ENCODE measurements around the gene RNF166.

DNA sequence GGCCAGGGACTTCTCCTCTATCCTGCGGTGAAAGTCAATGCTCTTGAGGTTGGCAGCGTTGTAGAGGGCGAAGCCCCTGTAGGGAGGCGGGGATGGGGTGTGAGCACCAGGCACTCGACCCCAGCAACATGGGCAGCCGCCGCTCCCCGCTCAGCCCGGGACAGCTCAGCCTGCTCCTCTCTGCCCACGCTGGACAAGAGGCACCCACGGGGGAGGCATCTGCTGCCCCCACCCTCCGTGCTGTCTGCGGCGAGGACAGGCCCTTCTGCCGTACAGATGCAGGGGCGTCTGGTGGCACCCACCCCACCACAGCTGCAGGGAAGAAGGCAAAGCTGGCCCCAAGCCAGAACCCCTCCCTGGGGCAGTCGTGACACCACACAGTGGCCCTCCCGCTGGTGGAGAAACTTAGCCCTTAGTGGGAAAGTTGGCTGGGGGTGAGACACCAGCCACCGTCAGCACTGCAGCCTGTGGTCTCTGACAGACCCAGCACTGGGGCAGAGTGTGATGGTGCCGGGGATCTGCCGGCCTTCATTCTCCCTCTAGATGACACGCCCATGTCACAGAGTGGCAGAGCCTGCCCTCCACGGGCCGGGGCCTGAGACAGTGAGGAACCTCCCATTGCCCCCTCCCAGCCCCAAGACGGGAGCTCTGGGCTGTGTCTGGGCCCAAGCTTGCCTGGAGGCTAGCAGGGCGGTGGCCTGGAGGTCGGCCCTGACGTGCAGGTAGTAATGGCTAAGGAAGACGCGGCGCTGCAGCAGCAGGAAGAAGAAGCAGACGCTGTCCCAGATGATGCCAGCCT, 19.6 kb upstream of the RNF166 start:
- TF ChIP-seq, protein P1, sequence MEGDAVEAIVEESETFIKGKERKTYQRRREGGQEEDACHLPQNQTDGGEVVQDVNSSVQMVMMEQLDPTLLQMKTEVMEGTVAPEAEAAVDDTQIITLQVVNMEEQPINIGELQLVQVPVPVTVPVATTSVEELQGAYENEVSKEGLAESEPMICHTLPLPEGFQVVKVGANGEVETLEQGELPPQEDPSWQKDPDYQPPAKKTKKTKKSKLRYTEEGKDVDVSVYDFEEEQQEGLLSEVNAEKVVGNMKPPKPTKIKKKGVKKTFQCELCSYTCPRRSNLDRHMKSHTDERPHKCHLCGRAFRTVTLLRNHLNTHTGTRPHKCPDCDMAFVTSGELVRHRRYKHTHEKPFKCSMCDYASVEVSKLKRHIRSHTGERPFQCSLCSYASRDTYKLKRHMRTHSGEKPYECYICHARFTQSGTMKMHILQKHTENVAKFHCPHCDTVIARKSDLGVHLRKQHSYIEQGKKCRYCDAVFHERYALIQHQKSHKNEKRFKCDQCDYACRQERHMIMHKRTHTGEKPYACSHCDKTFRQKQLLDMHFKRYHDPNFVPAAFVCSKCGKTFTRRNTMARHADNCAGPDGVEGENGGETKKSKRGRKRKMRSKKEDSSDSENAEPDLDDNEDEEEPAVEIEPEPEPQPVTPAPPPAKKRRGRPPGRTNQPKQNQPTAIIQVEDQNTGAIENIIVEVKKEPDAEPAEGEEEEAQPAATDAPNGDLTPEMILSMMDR (conservative IDR thresholded peaks at IDR 0.05; ENCODE audit: low read depth, low read length): no peak
- TF ChIP-seq EZH2 (IDR thresholded peaks at IDR 0.05; ENCODE audit: borderline replicate concordance, low read depth, low read length, poor library complexity, severe bottlenecking): no peak
